ENCODE results near the gene PLA2R1. TPM values are rescaled to one million over a fixed set of nuclear protein-coding genes. Genes with fewer than 3 reads are reported as not detected.

The PLA2R1 gene
- total and polyA plus RNA-seq, 10 of the 15 experiments (the other 5 are each of a cell fraction or from before 2014, with no cell fraction given), result 0.01 to 0.05 (median 0.02) TPM; not detected in 6

DNA sequence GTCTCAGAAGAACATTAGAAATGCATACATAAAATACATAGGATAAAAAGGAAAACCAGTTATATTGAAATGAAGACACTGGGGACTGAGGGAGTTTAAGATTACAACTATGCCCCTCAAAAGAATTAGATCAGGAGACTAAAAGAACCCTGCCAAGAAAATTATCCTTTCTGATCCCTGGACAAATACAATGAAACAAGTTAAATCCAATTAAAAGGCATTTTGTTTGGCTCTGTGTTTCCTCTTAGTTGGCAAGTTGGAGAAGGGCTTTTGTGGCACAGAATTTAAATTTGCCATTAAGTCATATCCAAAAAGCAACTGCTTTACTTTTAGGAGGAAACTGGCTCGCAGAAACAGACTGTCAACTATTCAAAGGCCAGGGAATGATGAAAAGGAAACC is 165.3 kb downstream of the PLA2R1 start:
- no peaks in the 10 kb centered on the region for H4K20me1 ChIP-seq (ENCODE audit: control insufficient read depth, insufficient read depth)
- ATAC-seq (no peak), DNase-seq (ENCODE audit: low read depth, low spot score) (no peak), FAIRE-seq (no peak)
- H3K4me2 ChIP-seq (ENCODE audit: control insufficient read depth, insufficient read depth), result peak overlapping the region; percentile 90
- ChIA-PET POLR2A (interaction anchor here (1.0 to 46.2 kb wide), 3 partner anchors 3 to 21 kb away, joined by 5 to 840 read pairs (median 840); partner anchors contain the start of gene LY75), RAD21 (ENCODE audit: unreplicated experiment) (interaction anchor here (0.8 to 3.5 kb wide), 7 partner anchors 9 to 183 kb away, joined by 3 to 22 read pairs (median 4); no protein-coding TSS in a partner anchor), CTCF (interaction anchor here (1.1 to 22.7 kb wide), 5 partner anchors 8 to 43 kb away, joined by 3 to 335 read pairs (median 18); no protein-coding TSS in a partner anchor), SMC1A (ENCODE audit: uncharacterized antibody, unreplicated experiment) (interaction anchor here (1.3 to 51.7 kb wide), 4 partner anchors 5 to 70 kb away, joined by 3 to 1536 read pairs (median 771); partner anchors contain the start of gene LY75)
- 52% methylated on average over 1 of the region's 1 CpG for WGBS (ENCODE audit: insufficient coverage, insufficient replicate concordance, low lambda C conversion rate, missing lambda C conversion rate)
- H3K27me3 ChIP-seq (replicated peaks in 1 of 2; ENCODE audit: control insufficient read depth in 2 of 2, insufficient read depth in 2 of 2, low read length in 1 of 2), result no peaks in the 10 kb centered on the region
- in situ Hi-C loops (cut with MboI) (no loop called here), intact Hi-C loops (cut with micrococcal nuclease; ENCODE audit: unreplicated experiment) (loop anchor here (5.0 to 10.0 kb wide), 4 partner anchors 35 to 1268 kb away; partner anchors contain the start of genes ITGB6 and TANK)
- peak overlapping the region; percentile 83 for H3K27ac ChIP-seq (ENCODE audit: control insufficient read depth, insufficient read depth)
- peaks cover 79% of the 10 kb centered on the region for H3K4me1 ChIP-seq (ENCODE audit: control insufficient read depth, insufficient read depth, low read length)
- no peaks in the 10 kb centered on the region for H3K9me3 ChIP-seq (replicated peaks; ENCODE audit: control insufficient read depth, insufficient read depth, low read length)
- H3K36me3 ChIP-seq (ENCODE audit: control insufficient read depth in 2 of 2, insufficient read depth in 2 of 2, low read length in 1 of 2), result peaks cover 0 to 9% of the 10 kb centered on the region in 2 experiments; a peak in 2 of 4 replicates
- H3K79me2 ChIP-seq (ENCODE audit: control insufficient read depth, insufficient read depth, low read length), result peaks cover 65% of the 10 kb centered on the region
- BruUV-seq (replicated peaks), result no TSS peak
- H2AFZ ChIP-seq (ENCODE audit: control insufficient read depth, low read depth, low read length), result no peak overlapping the region
- TF ChIP-seq USF2 (IDR thresholded peaks at IDR 0.05; ENCODE audit: borderline replicate concordance, low read depth, low read length), result no peak
- TF ChIP-seq ESRRA (IDR thresholded peaks at IDR 0.05; ENCODE audit: low read length), result no peak
- TF ChIP-seq HCFC1 (IDR thresholded peaks at IDR 0.05; ENCODE audit: low read length), result no peak
- TF ChIP-seq SMC3 (IDR thresholded peaks at IDR 0.05; ENCODE audit: borderline replicate concordance, low read length), result no peak
- TF ChIP-seq NFXL1 (IDR thresholded peaks at IDR 0.05; ENCODE audit: borderline replicate concordance), result no peak
- no peak for TF ChIP-seq TCF7 (IDR thresholded peaks at IDR 0.05; ENCODE audit: borderline replicate concordance)
- TF ChIP-seq NFIC (IDR thresholded peaks at IDR 0.05; ENCODE audit: low read depth, low read length), result no peak
- TF ChIP-seq IRF3 (IDR thresholded peaks at IDR 0.05), result no peak
- TF ChIP-seq CTCF (IDR thresholded peaks at IDR 0.05 in 2 of 3, conservative IDR thresholded peaks at IDR 0.05 in 1 of 3; ENCODE audit: control insufficient read depth in 2 of 3, extremely low read depth in 1 of 3, insufficient read depth in 1 of 3, low read depth in 3 of 3, low read length in 3 of 3), result no peak
- TF ChIP-seq HDAC2 (IDR thresholded peaks at IDR 0.05), result no peak
- no peak for TF ChIP-seq CHD2 (IDR thresholded peaks at IDR 0.05; ENCODE audit: borderline replicate concordance, low read depth, low read length)
- H3K9ac ChIP-seq (ENCODE audit: control insufficient read depth, insufficient read depth, low read length), result peak overlapping the region; percentile 66
- peak overlapping the region; percentile 6; the same call in 1 of the 2 replicates for H3K4me3 ChIP-seq
